Subcutaneous adipose tissue (tissue), 4 donors: Measurements from ENCODE around the gene RTKN. TPM values are rescaled to one million over a fixed set of nuclear protein-coding genes. Genes with fewer than 3 reads are reported as not detected.

ENCODE experiments used
- CTCF ChIP-seq: fragments of 450-650 bp; IDR thresholded peaks from one replicate; pipeline ENCODE4 v1.5.1; 2016; ENCODE audit warnings: low read depth, mild to moderate bottlenecking, control low read depth, antibody characterized with exemption, moderate library complexity
- total RNA-seq, 4 donors: library from RNA; depleted of rRNA; stranded (reverse); fragments of >200 nt; gene quantifications; one replicate each; pipeline ENCODE4 v1.1.0, GENCODE V29; 2016

RTKN gene
- total RNA-seq, 4 donors from 2014 or later = 1.8 to 11.2 (median 8.2) TPM

GRCh38 chr2:74481431-74481830 is 39.7 kb upstream of the RTKN start:
- TF ChIP-seq CTCF = no peak

DNA sequence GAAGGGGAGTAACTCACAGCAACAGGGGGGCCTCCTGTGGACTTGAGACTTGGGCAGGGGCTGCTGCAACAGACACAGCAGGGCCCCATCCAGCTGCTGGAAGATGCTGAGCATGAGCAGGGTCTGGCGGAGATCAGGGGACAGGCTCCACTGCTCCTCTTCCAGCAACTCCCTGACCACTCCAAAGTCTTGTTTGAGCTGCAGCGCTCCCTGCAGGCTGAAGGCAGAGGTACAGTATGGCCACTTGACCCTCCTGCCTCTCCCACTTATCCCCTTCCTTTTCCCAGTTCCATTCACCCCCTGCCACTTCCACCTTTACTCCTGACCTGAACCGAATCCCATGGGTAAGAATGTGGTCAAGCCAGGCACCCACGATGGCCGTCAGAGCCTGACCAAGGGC is 33.2 kb upstream of the RTKN start:
- no peak for TF ChIP-seq CTCF

GRCh38 chr2:74474481-74474880 is 32.7 kb upstream of the RTKN start:
- no peak for TF ChIP-seq CTCF

DNA sequence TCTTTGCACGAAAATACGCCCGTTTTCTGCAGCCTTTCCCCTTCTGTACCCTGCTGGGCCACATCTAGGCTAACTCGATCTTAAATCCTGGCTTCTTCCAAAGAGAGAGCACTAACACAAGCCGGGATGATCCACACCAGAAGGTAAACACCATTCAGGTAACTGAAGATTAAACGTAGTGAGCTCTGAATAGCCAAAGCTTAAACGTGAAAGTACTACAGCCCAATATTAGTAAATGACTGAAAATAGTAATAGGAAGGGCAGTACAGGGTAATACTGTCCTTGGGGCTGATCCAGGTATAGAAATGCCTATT is 31.2 kb upstream of the RTKN start:
- no peak for TF ChIP-seq CTCF

GRCh38 chr2:74472086-74472944 is 30.6 kb upstream of the RTKN start, which contains the start of gene MRPL53:
MRPL53 (minus strand) TSS chr2:74472680; CDS start chr2:74472660, 20 bp downstream.
- TF ChIP-seq CTCF = no peak

- TF ChIP-seq CTCF = no peak
Observed at GRCh38 chr2:74471332-74472065, 29.8 kb upstream of the RTKN start.

- no peak for TF ChIP-seq CTCF
Observed at GRCh38 chr2:74464406-74464805, 22.7 kb upstream of the RTKN start.
